ENCODE data around the gene CTIF.
A peak's percentile ranks its signal among the peaks of the same experiment; 100 is the strongest.

Gene CTIF

GRCh38 chr18:48826271-48826670, 287.4 kb downstream of the CTIF start:
- no peak for DNase-seq

- no peak for DNase-seq
Observed at GRCh38 chr18:48826806-48827205, 288.0 kb downstream of the CTIF start.

- DNase-seq, result peak in 1 of 4 experiments; percentile 31
Observed at GRCh38 chr18:48827291-48828193, 288.7 kb downstream of the CTIF start.

GRCh38 chr18:48828194-48828545, 289.3 kb downstream of the CTIF start:
- DNase-seq, result no peak

- DNase-seq, result no peak
Observed at GRCh38 chr18:48828691-48829442, 290.0 kb downstream of the CTIF start.

GRCh38 chr18:48829443-48830149, 290.8 kb downstream of the CTIF start:
- peak in 1 of 4 experiments; percentile 52 for DNase-seq

GRCh38 chr18:48831113-48831759, 292.4 kb downstream of the CTIF start:
- no peak for DNase-seq

GRCh38 chr18:48831802-48832201, 293.0 kb downstream of the CTIF start:
- DNase-seq, result no peak

- DNase-seq, result peak; percentile 57 to 81 (median 78)
Observed at GRCh38 chr18:48832938-48833700, 294.3 kb downstream of the CTIF start.

GRCh38 chr18:48833701-48834412, 295.0 kb downstream of the CTIF start:
- DNase-seq, result peak; percentile 44 to 62 (median 60)

GRCh38 chr18:48834413-48835031, 295.7 kb downstream of the CTIF start:
- DNase-seq, result peak; percentile 96 to 99 (median 96)

- no peak for DNase-seq
Observed at GRCh38 chr18:48835119-48835518, 296.3 kb downstream of the CTIF start.

GRCh38 chr18:48835745-48836170, 296.9 kb downstream of the CTIF start:
- no peak for DNase-seq

- DNase-seq, result no peak
Observed at GRCh38 chr18:48836231-48836805, 297.5 kb downstream of the CTIF start.

- DNase-seq, result no peak
Observed at GRCh38 chr18:48836806-48837615, 298.2 kb downstream of the CTIF start.

GRCh38 chr18:48837676-48838075, 298.8 kb downstream of the CTIF start:
- no peak for DNase-seq

- no peak for DNase-seq
Observed at GRCh38 chr18:48838166-48838775, 299.4 kb downstream of the CTIF start.

- peak in 3 of 4 experiments; percentile 29 to 58 (median 50) for DNase-seq
Observed at GRCh38 chr18:48838921-48839818, 300.3 kb downstream of the CTIF start.
